Measurements from ENCODE around the gene GIGYF2. TPM values are rescaled to one million over a fixed set of nuclear protein-coding genes. Genes with fewer than 3 reads are reported as not detected.

GIGYF2 gene
- polyA plus RNA-seq, 1 donor from 2014 or later, result 52.6 TPM

GRCh38 chr2:232880764-232881351 lies 183.7 kb downstream of the GIGYF2 start:
- no peaks in the 10 kb centered on the region for H3K9me3 ChIP-seq (ENCODE audit: low read length)
- no peaks in the 10 kb centered on the region for H3F3A ChIP-seq (ENCODE audit: insufficient read depth, low read length, poor library complexity, severe bottlenecking)
- H3K9ac ChIP-seq (ENCODE audit: low read length), result no peak overlapping the region
- H3K79me2 ChIP-seq (replicated peaks; ENCODE audit: insufficient read depth, low read length), result no peaks in the 10 kb centered on the region
- no peaks in the 10 kb centered on the region for H3K36me3 ChIP-seq (ENCODE audit: insufficient read depth, low read length)
- H3K4me2 ChIP-seq (ENCODE audit: low read length), result no peak overlapping the region
- no peak overlapping the region for H2AFZ ChIP-seq (ENCODE audit: low read depth, low read length)
- no peak overlapping the region for H3K4me3 ChIP-seq (ENCODE audit: low read length)
- no peaks in the 10 kb centered on the region for H4K20me1 ChIP-seq (ENCODE audit: insufficient read depth)
- TF ChIP-seq, protein P1, sequence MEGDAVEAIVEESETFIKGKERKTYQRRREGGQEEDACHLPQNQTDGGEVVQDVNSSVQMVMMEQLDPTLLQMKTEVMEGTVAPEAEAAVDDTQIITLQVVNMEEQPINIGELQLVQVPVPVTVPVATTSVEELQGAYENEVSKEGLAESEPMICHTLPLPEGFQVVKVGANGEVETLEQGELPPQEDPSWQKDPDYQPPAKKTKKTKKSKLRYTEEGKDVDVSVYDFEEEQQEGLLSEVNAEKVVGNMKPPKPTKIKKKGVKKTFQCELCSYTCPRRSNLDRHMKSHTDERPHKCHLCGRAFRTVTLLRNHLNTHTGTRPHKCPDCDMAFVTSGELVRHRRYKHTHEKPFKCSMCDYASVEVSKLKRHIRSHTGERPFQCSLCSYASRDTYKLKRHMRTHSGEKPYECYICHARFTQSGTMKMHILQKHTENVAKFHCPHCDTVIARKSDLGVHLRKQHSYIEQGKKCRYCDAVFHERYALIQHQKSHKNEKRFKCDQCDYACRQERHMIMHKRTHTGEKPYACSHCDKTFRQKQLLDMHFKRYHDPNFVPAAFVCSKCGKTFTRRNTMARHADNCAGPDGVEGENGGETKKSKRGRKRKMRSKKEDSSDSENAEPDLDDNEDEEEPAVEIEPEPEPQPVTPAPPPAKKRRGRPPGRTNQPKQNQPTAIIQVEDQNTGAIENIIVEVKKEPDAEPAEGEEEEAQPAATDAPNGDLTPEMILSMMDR (IDR thresholded peaks at IDR 0.05; ENCODE audit: poor library complexity, severe bottlenecking), result no peak
- TF ChIP-seq, protein P2, sequence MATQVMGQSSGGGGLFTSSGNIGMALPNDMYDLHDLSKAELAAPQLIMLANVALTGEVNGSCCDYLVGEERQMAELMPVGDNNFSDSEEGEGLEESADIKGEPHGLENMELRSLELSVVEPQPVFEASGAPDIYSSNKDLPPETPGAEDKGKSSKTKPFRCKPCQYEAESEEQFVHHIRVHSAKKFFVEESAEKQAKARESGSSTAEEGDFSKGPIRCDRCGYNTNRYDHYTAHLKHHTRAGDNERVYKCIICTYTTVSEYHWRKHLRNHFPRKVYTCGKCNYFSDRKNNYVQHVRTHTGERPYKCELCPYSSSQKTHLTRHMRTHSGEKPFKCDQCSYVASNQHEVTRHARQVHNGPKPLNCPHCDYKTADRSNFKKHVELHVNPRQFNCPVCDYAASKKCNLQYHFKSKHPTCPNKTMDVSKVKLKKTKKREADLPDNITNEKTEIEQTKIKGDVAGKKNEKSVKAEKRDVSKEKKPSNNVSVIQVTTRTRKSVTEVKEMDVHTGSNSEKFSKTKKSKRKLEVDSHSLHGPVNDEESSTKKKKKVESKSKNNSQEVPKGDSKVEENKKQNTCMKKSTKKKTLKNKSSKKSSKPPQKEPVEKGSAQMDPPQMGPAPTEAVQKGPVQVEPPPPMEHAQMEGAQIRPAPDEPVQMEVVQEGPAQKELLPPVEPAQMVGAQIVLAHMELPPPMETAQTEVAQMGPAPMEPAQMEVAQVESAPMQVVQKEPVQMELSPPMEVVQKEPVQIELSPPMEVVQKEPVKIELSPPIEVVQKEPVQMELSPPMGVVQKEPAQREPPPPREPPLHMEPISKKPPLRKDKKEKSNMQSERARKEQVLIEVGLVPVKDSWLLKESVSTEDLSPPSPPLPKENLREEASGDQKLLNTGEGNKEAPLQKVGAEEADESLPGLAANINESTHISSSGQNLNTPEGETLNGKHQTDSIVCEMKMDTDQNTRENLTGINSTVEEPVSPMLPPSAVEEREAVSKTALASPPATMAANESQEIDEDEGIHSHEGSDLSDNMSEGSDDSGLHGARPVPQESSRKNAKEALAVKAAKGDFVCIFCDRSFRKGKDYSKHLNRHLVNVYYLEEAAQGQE (IDR thresholded peaks at IDR 0.05; ENCODE audit: borderline replicate concordance), result no peak
- no peak for TF ChIP-seq SMC3 (conservative IDR thresholded peaks at IDR 0.05; ENCODE audit: poor library complexity)
- TF ChIP-seq POLR2AphosphoS5 (IDR thresholded peaks at IDR 0.05), result no peak
- no peak for TF ChIP-seq EP300 (conservative IDR thresholded peaks at IDR 0.05; ENCODE audit: poor library complexity, severe bottlenecking)
- no peak for TF ChIP-seq TAF1 (IDR thresholded peaks at IDR 0.05; ENCODE audit: low read depth)
- no peak for TF ChIP-seq RAD21 (conservative IDR thresholded peaks at IDR 0.05)
- TF ChIP-seq MXI1 (conservative IDR thresholded peaks at IDR 0.05; ENCODE audit: poor library complexity, severe bottlenecking), result no peak
- no peak for TF ChIP-seq EZH2 (IDR thresholded peaks at IDR 0.05; ENCODE audit: borderline replicate concordance, insufficient read depth, low read length, poor library complexity, severe bottlenecking)
- H3K9me2 ChIP-seq (ENCODE audit: insufficient read depth, low read length), result no peaks in the 10 kb centered on the region
- H3K27ac ChIP-seq (ENCODE audit: low read length), result no peak overlapping the region
- peaks cover 7% of the 10 kb centered on the region for H3K27me3 ChIP-seq (ENCODE audit: insufficient read depth, low read depth, low read length)

- no peak overlapping the region for H3K4me2 ChIP-seq (ENCODE audit: low read length)
- no peaks in the 10 kb centered on the region for H3K9me3 ChIP-seq (ENCODE audit: low read length)
- TF ChIP-seq EP300 (conservative IDR thresholded peaks at IDR 0.05; ENCODE audit: poor library complexity, severe bottlenecking) (no peak), TAF1 (IDR thresholded peaks at IDR 0.05; ENCODE audit: low read depth) (no peak), POLR2AphosphoS5 (IDR thresholded peaks at IDR 0.05) (no peak), EZH2 (IDR thresholded peaks at IDR 0.05; ENCODE audit: borderline replicate concordance, insufficient read depth, low read length, poor library complexity, severe bottlenecking) (no peak), MXI1 (conservative IDR thresholded peaks at IDR 0.05; ENCODE audit: poor library complexity, severe bottlenecking) (no peak), RAD21 (conservative IDR thresholded peaks at IDR 0.05) (no peak), SMC3 (conservative IDR thresholded peaks at IDR 0.05; ENCODE audit: poor library complexity) (no peak)
- TF ChIP-seq, protein P1 (IDR thresholded peaks at IDR 0.05; ENCODE audit: poor library complexity, severe bottlenecking), result no peak
- TF ChIP-seq, protein P2 (IDR thresholded peaks at IDR 0.05; ENCODE audit: borderline replicate concordance), result no peak
- H2AFZ ChIP-seq (ENCODE audit: low read depth, low read length), result no peak overlapping the region
- H3K36me3 ChIP-seq (ENCODE audit: insufficient read depth, low read length), result no peaks in the 10 kb centered on the region
- no peaks in the 10 kb centered on the region for H3F3A ChIP-seq (ENCODE audit: insufficient read depth, low read length, poor library complexity, severe bottlenecking)
- H3K27ac ChIP-seq (ENCODE audit: low read length), result no peak overlapping the region
- no peaks in the 10 kb centered on the region for H3K9me2 ChIP-seq (ENCODE audit: insufficient read depth, low read length)
- H3K4me3 ChIP-seq (ENCODE audit: low read length), result no peak overlapping the region
- no peaks in the 10 kb centered on the region for H3K79me2 ChIP-seq (replicated peaks; ENCODE audit: insufficient read depth, low read length)
- no peak overlapping the region for H3K9ac ChIP-seq (ENCODE audit: low read length)
- no peaks in the 10 kb centered on the region for H4K20me1 ChIP-seq (ENCODE audit: insufficient read depth)
- peaks cover 2% of the 10 kb centered on the region for H3K27me3 ChIP-seq (ENCODE audit: insufficient read depth, low read depth, low read length)
Measured at GRCh38 chr2:232882085-232882484, 185.0 kb downstream of the GIGYF2 start.

Measured in neural cell (in vitro differentiated cells).